Liver (tissue), 9 donors: Measurements from ENCODE around the gene SPAG16. TPM values are rescaled to one million over a fixed set of nuclear protein-coding genes. Genes with fewer than 3 reads are reported as not detected.

Experiments
- DNase-seq: peaks from one replicate; pipeline ENCODE4 v3.0.0-alpha.2; 2017; ENCODE audit warnings: low spot score
- H3K27ac ChIP-seq, 2 donors: one replicate each; pipeline ENCODE4 v1.7.0; 2013; ENCODE audit warnings: inconsistent platforms in 2 of 2, low read length in 2 of 2, control low read depth in 1 of 2, low read depth in 1 of 2, mild to moderate bottlenecking in 1 of 2
- H3K27me3 ChIP-seq, 4 donors: one replicate each; pipeline versions ENCODE4 v1.6.1 to v1.7.0; 2013; ENCODE audit warnings: low read length in 3 of 4, inconsistent platforms in 1 of 4, mild to moderate bottlenecking in 1 of 4, moderate library complexity in 1 of 4; ENCODE audit not compliant: control insufficient read depth in 4 of 4, insufficient read depth in 4 of 4
- H3K36me3 ChIP-seq, 4 donors: one replicate each; pipeline versions ENCODE4 v1.6.1 to v1.7.0; 2013; ENCODE audit warnings: low read length in 3 of 4, mild to moderate bottlenecking in 3 of 4, low read depth in 1 of 4, moderate library complexity in 1 of 4; ENCODE audit not compliant: control insufficient read depth in 4 of 4, insufficient read depth in 3 of 4
- H3K4me1 ChIP-seq, 4 donors: one replicate each; pipeline versions ENCODE4 v1.6.1 to v1.7.0; 2013; ENCODE audit warnings: low read length in 3 of 4, mild to moderate bottlenecking in 3 of 4, moderate library complexity in 1 of 4; ENCODE audit not compliant: control insufficient read depth in 4 of 4, insufficient read depth in 4 of 4
- H3K4me3 ChIP-seq, 3 donors: one replicate each; pipeline versions ENCODE4 v1.6.1 to v1.7.0; 2013; ENCODE audit warnings: low read length in 3 of 3, control low read depth in 1 of 3, low read depth in 1 of 3, mild to moderate bottlenecking in 1 of 3
- H3K9ac ChIP-seq, 2 donors: one replicate each; pipeline ENCODE4 v1.7.0; 2013; ENCODE audit warnings: low read length in 2 of 2, mild to moderate bottlenecking in 2 of 2, moderate library complexity in 2 of 2, control low read depth in 1 of 2, low read depth in 1 of 2
- H3K9me3 ChIP-seq, 4 donors: one replicate each; pipeline versions ENCODE4 v1.6.1 to v1.7.0; 2013; ENCODE audit warnings: low read length in 3 of 4; ENCODE audit not compliant: control insufficient read depth in 4 of 4
- ATF3 ChIP-seq: IDR thresholded peaks from 2 replicates; pipeline ENCODE4 v1.6.1; 2016; ENCODE audit warnings: antibody characterized with exemption
- EGR1 ChIP-seq, 2 donors: IDR thresholded peaks; 2 replicates each; pipeline ENCODE4 v1.6.1; 2016 to 2018; ENCODE audit warnings: antibody characterized with exemption in 2 of 2, low read depth in 2 of 2
- FOXA1 ChIP-seq: IDR thresholded peaks from 2 replicates; pipeline ENCODE4 v1.6.1; 2016; ENCODE audit warnings: antibody characterized with exemption
- FOXA2 ChIP-seq: IDR thresholded peaks from 2 replicates; pipeline ENCODE4 v1.6.1; 2016; ENCODE audit warnings: antibody characterized with exemption
- GABPA ChIP-seq, 2 donors: IDR thresholded peaks in 1 of 2; conservative IDR thresholded peaks in 1 of 2; 2 replicates each; pipeline ENCODE4 v1.6.1; 2016; ENCODE audit warnings: antibody characterized with exemption in 2 of 2, mild to moderate bottlenecking in 1 of 2, moderate library complexity in 1 of 2
- HNF4A ChIP-seq, 2 donors: conservative IDR thresholded peaks; 2 replicates each; pipeline ENCODE4 v1.6.1; 2016; ENCODE audit warnings: antibody characterized with exemption in 2 of 2, mild to moderate bottlenecking in 2 of 2
- HNF4G ChIP-seq: IDR thresholded peaks from 2 replicates; pipeline ENCODE4 v1.6.1; 2016; ENCODE audit warnings: antibody characterized with exemption
- JUND ChIP-seq, 2 donors: IDR thresholded peaks; 2 replicates each; pipeline ENCODE4 v1.6.1; 2016; ENCODE audit warnings: antibody characterized with exemption in 2 of 2
- MAX ChIP-seq: IDR thresholded peaks from 2 replicates; pipeline ENCODE4 v1.6.1; 2016; ENCODE audit warnings: antibody characterized with exemption
- NR2F2 ChIP-seq: IDR thresholded peaks from 2 replicates; pipeline ENCODE4 v1.6.1; 2016; ENCODE audit warnings: antibody characterized with exemption
- RAD21 ChIP-seq, 2 donors: IDR thresholded peaks; 2 replicates each; pipeline ENCODE4 v1.6.1; 2016; ENCODE audit warnings: antibody characterized with exemption in 2 of 2, mild to moderate bottlenecking in 2 of 2
- RXRA ChIP-seq, 2 donors: IDR thresholded peaks; 2 replicates each; pipeline ENCODE4 v1.6.1; 2017 to 2018; ENCODE audit warnings: antibody characterized with exemption in 2 of 2, mild to moderate bottlenecking in 1 of 2
- SP1 ChIP-seq: IDR thresholded peaks from 2 replicates; pipeline ENCODE4 v1.6.1; 2018; ENCODE audit warnings: antibody characterized with exemption, mild to moderate bottlenecking
- TAF1 ChIP-seq: conservative IDR thresholded peaks from 2 replicates; pipeline ENCODE4 v1.6.1; 2016; ENCODE audit warnings: antibody characterized with exemption, mild to moderate bottlenecking
- YY1 ChIP-seq: IDR thresholded peaks from 2 replicates; pipeline ENCODE4 v1.6.1; 2016; ENCODE audit warnings: antibody characterized with exemption, mild to moderate bottlenecking
- ZBTB33 ChIP-seq: IDR thresholded peaks from 2 replicates; pipeline ENCODE4 v1.6.1; 2016; ENCODE audit warnings: antibody characterized with exemption
- WGBS: extraction: QIAGEN DNeasy Blood & Tissue Kit; methylation state at CpG from one replicate; pipeline ENCODE4 v1.1.7; 2013; 5-methylcytosine and 5-hydroxymethylcytosine counted together
- polyA plus RNA-seq, 2 donors: library from polyadenylated mRNA; stranded (reverse) in 1 of 2; unstranded in 1 of 2; fragments of 200-250 nt in 1 of 2; fragments of >200 nt in 1 of 2; fragmentation: Nextera tagmentation in 1 of 2; extraction: Ambion mirVana in 1 of 2; gene quantifications; one replicate each; pipeline versions ENCODE4 v1.2.1 to v1.2.3, GENCODE V29; 2013 to 2015
- total RNA-seq, 2 donors: library from RNA; depleted of rRNA; stranded (reverse); fragments of >200 nt; gene quantifications; one replicate each; pipeline ENCODE4 v1.2.3, GENCODE V29; 2014
- TF ChIP-seq, protein P1 (sequence below): IDR thresholded peaks from 2 replicates; pipeline ENCODE4 v1.6.1; 2016; ENCODE audit warnings: antibody characterized with exemption, mild to moderate bottlenecking
- TF ChIP-seq, protein P2 (sequence below): fragments of 150-350 bp; IDR thresholded peaks from 2 replicates; pipeline ENCODE4 v1.5.1; 2017; ENCODE audit warnings: improper control_type of control experiment, low read depth, low read length; ENCODE audit not compliant: missing input control
- donor health status: healthy.
- donor health status: healthy.
- donor health status: healthy.
- donor health status: healthy.
- donor health status: healthy.

SPAG16 gene
- total and polyA plus RNA-seq, 4 donors, result 6.4 to 12.7 (median 11.4) TPM

GRCh38 chr2:213524164-213524563 lies 239.9 kb downstream of the SPAG16 start:
- TF ChIP-seq FOXA1, result no peak
- no peak for TF ChIP-seq HNF4G
- no peak for TF ChIP-seq TAF1
- no peak for TF ChIP-seq GABPA (IDR thresholded peaks at IDR 0.05 in 1 of 2, conservative IDR thresholded peaks at IDR 0.05 in 1 of 2)
- TF ChIP-seq ATF3, result no peak
- no peak for TF ChIP-seq RXRA (IDR thresholded peaks at IDR 0.05)
- no peak for TF ChIP-seq FOXA2
- TF ChIP-seq MAX, result no peak
- no peak for TF ChIP-seq SP1
- TF ChIP-seq, protein P1, sequence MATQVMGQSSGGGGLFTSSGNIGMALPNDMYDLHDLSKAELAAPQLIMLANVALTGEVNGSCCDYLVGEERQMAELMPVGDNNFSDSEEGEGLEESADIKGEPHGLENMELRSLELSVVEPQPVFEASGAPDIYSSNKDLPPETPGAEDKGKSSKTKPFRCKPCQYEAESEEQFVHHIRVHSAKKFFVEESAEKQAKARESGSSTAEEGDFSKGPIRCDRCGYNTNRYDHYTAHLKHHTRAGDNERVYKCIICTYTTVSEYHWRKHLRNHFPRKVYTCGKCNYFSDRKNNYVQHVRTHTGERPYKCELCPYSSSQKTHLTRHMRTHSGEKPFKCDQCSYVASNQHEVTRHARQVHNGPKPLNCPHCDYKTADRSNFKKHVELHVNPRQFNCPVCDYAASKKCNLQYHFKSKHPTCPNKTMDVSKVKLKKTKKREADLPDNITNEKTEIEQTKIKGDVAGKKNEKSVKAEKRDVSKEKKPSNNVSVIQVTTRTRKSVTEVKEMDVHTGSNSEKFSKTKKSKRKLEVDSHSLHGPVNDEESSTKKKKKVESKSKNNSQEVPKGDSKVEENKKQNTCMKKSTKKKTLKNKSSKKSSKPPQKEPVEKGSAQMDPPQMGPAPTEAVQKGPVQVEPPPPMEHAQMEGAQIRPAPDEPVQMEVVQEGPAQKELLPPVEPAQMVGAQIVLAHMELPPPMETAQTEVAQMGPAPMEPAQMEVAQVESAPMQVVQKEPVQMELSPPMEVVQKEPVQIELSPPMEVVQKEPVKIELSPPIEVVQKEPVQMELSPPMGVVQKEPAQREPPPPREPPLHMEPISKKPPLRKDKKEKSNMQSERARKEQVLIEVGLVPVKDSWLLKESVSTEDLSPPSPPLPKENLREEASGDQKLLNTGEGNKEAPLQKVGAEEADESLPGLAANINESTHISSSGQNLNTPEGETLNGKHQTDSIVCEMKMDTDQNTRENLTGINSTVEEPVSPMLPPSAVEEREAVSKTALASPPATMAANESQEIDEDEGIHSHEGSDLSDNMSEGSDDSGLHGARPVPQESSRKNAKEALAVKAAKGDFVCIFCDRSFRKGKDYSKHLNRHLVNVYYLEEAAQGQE, result no peak
- TF ChIP-seq EGR1 (IDR thresholded peaks at IDR 0.05; ENCODE audit: low read depth in 2 of 2), result no peak
- TF ChIP-seq JUND (IDR thresholded peaks at IDR 0.05), result no peak
- no peak for TF ChIP-seq YY1
- H3K9me3 ChIP-seq, result peaks cover 2 to 10% (median 3%) of the 10 kb centered on the region in 4 donors
- no peak overlapping the region for H3K9ac ChIP-seq
- H3K27me3 ChIP-seq, result no peaks in the 10 kb centered on the region
- H3K27ac ChIP-seq, result no peak overlapping the region
- H3K4me3 ChIP-seq, result no peak overlapping the region
- H3K4me1 ChIP-seq, result no peaks in the 10 kb centered on the region
- H3K36me3 ChIP-seq, result no peaks in the 10 kb centered on the region
- no peak for DNase-seq

GRCh38 chr2:213537579-213537978 lies 253.3 kb downstream of the SPAG16 start:
- no peak overlapping the region for H3K4me3 ChIP-seq
- H3K9me3 ChIP-seq, result no peaks in the 10 kb centered on the region
- TF ChIP-seq HNF4G (no peak), NR2F2 (no peak), GABPA (IDR thresholded peaks at IDR 0.05 in 1 of 2, conservative IDR thresholded peaks at IDR 0.05 in 1 of 2) (no peak), RXRA (IDR thresholded peaks at IDR 0.05) (no peak), JUND (IDR thresholded peaks at IDR 0.05) (no peak), RAD21 (IDR thresholded peaks at IDR 0.05) (no peak), ATF3 (no peak), HNF4A (conservative IDR thresholded peaks at IDR 0.05) (no peak), SP1 (no peak), EGR1 (IDR thresholded peaks at IDR 0.05; ENCODE audit: low read depth in 2 of 2) (no peak), YY1 (no peak), TAF1 (no peak), FOXA1 (no peak), MAX (no peak), ZBTB33 (no peak)
- TF ChIP-seq, protein P2, sequence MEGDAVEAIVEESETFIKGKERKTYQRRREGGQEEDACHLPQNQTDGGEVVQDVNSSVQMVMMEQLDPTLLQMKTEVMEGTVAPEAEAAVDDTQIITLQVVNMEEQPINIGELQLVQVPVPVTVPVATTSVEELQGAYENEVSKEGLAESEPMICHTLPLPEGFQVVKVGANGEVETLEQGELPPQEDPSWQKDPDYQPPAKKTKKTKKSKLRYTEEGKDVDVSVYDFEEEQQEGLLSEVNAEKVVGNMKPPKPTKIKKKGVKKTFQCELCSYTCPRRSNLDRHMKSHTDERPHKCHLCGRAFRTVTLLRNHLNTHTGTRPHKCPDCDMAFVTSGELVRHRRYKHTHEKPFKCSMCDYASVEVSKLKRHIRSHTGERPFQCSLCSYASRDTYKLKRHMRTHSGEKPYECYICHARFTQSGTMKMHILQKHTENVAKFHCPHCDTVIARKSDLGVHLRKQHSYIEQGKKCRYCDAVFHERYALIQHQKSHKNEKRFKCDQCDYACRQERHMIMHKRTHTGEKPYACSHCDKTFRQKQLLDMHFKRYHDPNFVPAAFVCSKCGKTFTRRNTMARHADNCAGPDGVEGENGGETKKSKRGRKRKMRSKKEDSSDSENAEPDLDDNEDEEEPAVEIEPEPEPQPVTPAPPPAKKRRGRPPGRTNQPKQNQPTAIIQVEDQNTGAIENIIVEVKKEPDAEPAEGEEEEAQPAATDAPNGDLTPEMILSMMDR, result no peak
- H3K27me3 ChIP-seq, result no peaks in the 10 kb centered on the region
- DNase-seq, result no peak
- H3K4me1 ChIP-seq, result no peaks in the 10 kb centered on the region
- H3K36me3 ChIP-seq, result no peaks in the 10 kb centered on the region
- H3K27ac ChIP-seq, result no peak overlapping the region
- H3K9ac ChIP-seq, result no peak overlapping the region
- WGBS, result 72% methylated on average over 1 of the region's 1 CpG
